T47D (cell line): ENCODE measurements around the gene ZNF552.
"Not testable (repeated sequence)": the region's sequence is repeated elsewhere in the genome, so short reads cannot be mapped to it uniquely, and the experiment has no call there.

Experiments used
- DNase-seq, 2 experiments: peaks; one replicate each; pipeline versions ENCODE4 v3.0.0 to v3.0.0-alpha.2; 2011 to 2012; ENCODE audit warnings: low read depth in 1 of 2, low spot score in 1 of 2
- JUND ChIP-seq: IDR thresholded peaks from 2 replicates; pipeline ENCODE4 v1.6.1; 2012; ENCODE audit warnings: low read depth
- in situ Hi-C: cut with HindIII; loops from 2 replicates; pipeline ENCODE4 v1.10.0; 2016; ENCODE audit warnings: low sequenced_read_pairs, low pct_unique_long_range_greater_than_20kb

Gene ZNF552

GRCh38 chr19:57814505-57815246 lies at the start of gene ZNF552:
TSS of gene ZNF552 (minus strand) at chr19:57814913. CDS start at chr19:57814743, 170 bp downstream.
- peak; percentile 17 to 97 for DNase-seq
- no peak for TF ChIP-seq JUND

GRCh38 chr19:57862351-57862750 lies 47.6 kb upstream of the ZNF552 start:
- DNase-seq, in situ Hi-C loops: not testable (repeated sequence)

More at GRCh38 chr19:57814505-57815246, at the start of gene ZNF552:
- in situ Hi-C loops, result no loop called here

GRCh38 chr19:57854117-57854516 lies 39.4 kb upstream of the ZNF552 start:
- in situ Hi-C loops, DNase-seq: not testable (repeated sequence)

DNA sequence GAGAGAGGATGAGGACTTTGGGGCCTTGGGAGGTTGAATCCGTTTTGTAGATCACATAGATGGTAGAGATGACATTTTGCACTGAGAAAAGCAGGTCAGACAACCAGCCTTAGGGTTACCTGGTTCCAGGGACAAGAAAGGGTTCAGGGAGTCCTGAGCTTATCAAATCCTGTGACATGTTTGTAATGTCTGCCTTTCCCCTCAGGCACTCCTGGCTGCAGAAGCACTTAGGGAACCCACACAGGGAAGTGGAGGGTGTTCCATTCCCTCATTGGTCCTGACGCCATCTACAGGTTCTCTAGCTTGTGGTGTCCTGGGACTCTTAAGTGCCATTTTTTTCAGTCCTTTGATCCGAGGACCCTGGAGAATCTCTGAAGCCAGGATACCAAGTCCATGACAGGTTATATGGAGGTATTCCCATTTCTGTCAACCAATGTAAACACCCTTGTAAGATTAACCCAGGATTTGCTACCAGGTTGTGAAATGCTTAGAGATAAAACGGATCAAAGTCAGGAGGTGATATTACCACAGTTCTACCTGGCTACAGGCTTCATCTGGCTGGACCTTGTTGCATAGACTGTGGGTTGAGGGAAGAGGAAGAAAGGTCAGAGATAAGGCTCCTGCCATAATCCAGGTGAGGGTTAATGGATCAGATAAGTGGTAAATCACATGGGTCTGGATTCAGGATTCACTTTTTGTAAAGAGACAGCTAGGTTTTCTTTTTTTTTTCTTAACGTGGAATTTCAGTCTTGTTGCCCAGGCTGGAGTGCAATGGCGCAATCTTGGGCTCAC lies 37.3 kb upstream of the ZNF552 start:
- in situ Hi-C loops, result not testable (repeated sequence)
- DNase-seq, result peak in 1 of 2 experiments; percentile 45

- no peak for TF ChIP-seq JUND
- DNase-seq, result peak; percentile 3 to 80
- in situ Hi-C loops, result no loop called here
Observed at GRCh38 chr19:57850553-57851017, 35.9 kb upstream of the ZNF552 start.

GRCh38 chr19:57849666-57850473 lies 35.2 kb upstream of the ZNF552 start, which contains the start of gene ZNF587:
TSS of gene ZNF587 (plus strand) at chr19:57849859. CDS start at chr19:57850039, 180 bp downstream.
- in situ Hi-C loops, result not testable (repeated sequence)
- peak; percentile 18 to 86 for DNase-seq

GRCh38 chr19:57849162-57849665 lies 34.5 kb upstream of the ZNF552 start:
- in situ Hi-C loops, DNase-seq: not testable (repeated sequence)

DNA sequence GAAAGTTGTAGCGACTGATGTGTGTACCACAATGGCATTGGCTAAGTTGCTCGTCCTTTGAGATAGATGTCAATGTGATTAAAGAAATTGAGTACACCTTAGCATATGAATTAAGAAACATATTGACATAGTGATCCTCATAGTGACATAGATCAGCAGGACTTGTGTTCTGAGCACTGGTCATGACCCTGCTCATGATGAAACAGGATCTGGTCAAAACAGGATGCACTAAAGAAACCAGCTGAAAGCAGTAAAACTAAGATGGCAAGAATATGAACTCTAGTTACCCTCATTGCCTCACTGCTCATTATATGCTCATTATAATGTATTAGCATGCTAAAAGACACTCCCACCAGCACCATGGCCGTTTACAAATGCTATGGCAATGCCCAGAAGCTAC lies 32.5 kb upstream of the ZNF552 start:
- in situ Hi-C loops, result not testable (repeated sequence)
- peak in 1 of 2 experiments; percentile 82 for DNase-seq

GRCh38 chr19:57841122-57841763 lies 26.5 kb upstream of the ZNF552 start:
- peak in 1 of 2 experiments; percentile 61 for DNase-seq
- in situ Hi-C loops, result no loop called here
- TF ChIP-seq JUND, result no peak

DNA sequence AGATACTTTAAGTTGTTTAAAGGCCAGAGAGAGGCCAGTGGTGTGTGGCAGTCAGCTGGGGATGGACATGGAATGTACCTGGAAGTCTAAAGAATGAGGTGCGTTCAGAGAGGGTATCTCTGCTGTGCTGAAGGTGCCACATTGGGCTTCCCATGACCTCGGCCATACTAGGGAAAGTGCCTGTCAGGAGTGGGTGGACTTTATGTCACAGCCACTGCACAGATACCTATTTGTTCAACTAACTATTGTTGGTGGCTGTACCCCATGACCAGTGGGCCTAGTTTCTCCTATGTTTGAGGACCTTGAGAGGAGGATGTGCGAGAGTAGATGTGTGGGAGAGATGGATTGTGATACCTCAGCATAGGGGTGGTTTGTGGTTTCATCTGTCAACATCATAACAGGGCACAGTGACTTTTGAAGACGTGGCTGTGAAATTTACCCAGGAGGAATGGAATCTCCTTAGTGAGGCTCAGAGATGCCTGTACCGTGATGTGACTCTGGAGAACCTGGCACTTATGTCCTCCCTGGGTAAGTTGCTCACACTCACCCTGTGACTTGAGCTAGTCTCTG lies 24.0 kb upstream of the ZNF552 start:
- in situ Hi-C loops, result not testable (repeated sequence)
- peak in 1 of 2 experiments; percentile 90 for DNase-seq

GRCh38 chr19:57836991-57837390 lies 22.3 kb upstream of the ZNF552 start:
- DNase-seq, in situ Hi-C loops: not testable (repeated sequence)
